ENCODE measurements around the gene DYNC1H1. TPM values are rescaled to one million over a fixed set of nuclear protein-coding genes. Genes with fewer than 3 reads are reported as not detected.
A peak's percentile ranks its signal among the peaks of the same experiment; 100 is the strongest.

The DYNC1H1 gene
- total RNA-seq, 2 experiments from 2014 or later, result 209 to 291 TPM

- peaks cover 8% of the 10 kb centered on the region for H3K4me1 ChIP-seq (ENCODE audit: insufficient read depth, low read length, poor library complexity, severe bottlenecking)
- peaks cover 33% of the 10 kb centered on the region for H3K79me2 ChIP-seq (ENCODE audit: insufficient read depth, low read depth, low read length)
- H3K36me3 ChIP-seq (ENCODE audit: insufficient read depth, low read length), result peaks cover 75% of the 10 kb centered on the region
- intact Hi-C loops (cut with micrococcal nuclease; ENCODE audit: unreplicated experiment), result no loop called here
- H3K27ac ChIP-seq (ENCODE audit: low read depth, low read length, poor library complexity, severe bottlenecking), result no peak overlapping the region
- no peak overlapping the region for H3K4me3 ChIP-seq (ENCODE audit: low read depth, low read length, poor library complexity, severe bottlenecking)
- no peak overlapping the region for H2AFZ ChIP-seq (ENCODE audit: low read length)
- POLR2A ChIA-PET, result interaction anchor here (0.6 to 0.9 kb wide), 3 partner anchors 12 to 35 kb away, joined by 4 to 5 read pairs (median 4); no protein-coding TSS in a partner anchor
- no peak for TF ChIP-seq EZH2phosphoT487 (IDR thresholded peaks at IDR 0.05; ENCODE audit: borderline replicate concordance, low read depth, low read length)
- TF ChIP-seq CTCF (conservative IDR thresholded peaks at IDR 0.05; ENCODE audit: low read length), result no peak
- peaks cover 8% of the 10 kb centered on the region for H4K20me1 ChIP-seq (ENCODE audit: insufficient read depth, low read length)
- DNase-seq (ENCODE audit: low spot score), result no peak
- no peaks in the 10 kb centered on the region for H3K9me2 ChIP-seq (ENCODE audit: insufficient read depth, low read length)
- BruUV-seq (replicated peaks), result no TSS peak
- CTCF ChIA-PET (ENCODE audit: unreplicated experiment), result no interaction called here
- H3K4me2 ChIP-seq (ENCODE audit: low read length), result no peak overlapping the region
- no peaks in the 10 kb centered on the region for H3K9me3 ChIP-seq (ENCODE audit: low read length)
These were observed 13.1 kb downstream of the DYNC1H1 start for GRCh38 chr14:101977311-101978071.

GRCh38 chr14:101979666-101980065 is 15.3 kb downstream of the DYNC1H1 start:
- BruUV-seq (replicated peaks), result TSS peak; percentile 66
- Histone ChIP-seq H3K27ac (ENCODE audit: low read depth, low read length, poor library complexity, severe bottlenecking) (no peak overlapping the region), H3K9me3 (ENCODE audit: low read length) (no peaks in the 10 kb centered on the region), H3K36me3 (ENCODE audit: insufficient read depth, low read length) (peaks cover 88% of the 10 kb centered on the region), H3K4me2 (ENCODE audit: low read length) (no peak overlapping the region), H3K4me3 (ENCODE audit: low read depth, low read length, poor library complexity, severe bottlenecking) (no peak overlapping the region), H3K9me2 (ENCODE audit: insufficient read depth, low read length) (no peaks in the 10 kb centered on the region), H2AFZ (ENCODE audit: low read length) (no peak overlapping the region), H4K20me1 (ENCODE audit: insufficient read depth, low read length) (peaks cover 5% of the 10 kb centered on the region), H3K79me2 (ENCODE audit: insufficient read depth, low read depth, low read length) (peaks cover 11% of the 10 kb centered on the region; the same call in 1 of the 2 replicates), H3K4me1 (ENCODE audit: insufficient read depth, low read length, poor library complexity, severe bottlenecking) (peaks cover 8% of the 10 kb centered on the region)
- no peak for TF ChIP-seq CTCF (conservative IDR thresholded peaks at IDR 0.05; ENCODE audit: low read length)
- TF ChIP-seq EZH2phosphoT487 (IDR thresholded peaks at IDR 0.05; ENCODE audit: borderline replicate concordance, low read depth, low read length), result no peak
- intact Hi-C loops (cut with micrococcal nuclease; ENCODE audit: unreplicated experiment), result loop anchor here (1.0 kb wide), 1 partner anchor 15 kb away; the partner anchor contains the start of gene DYNC1H1
- ChIA-PET CTCF (ENCODE audit: unreplicated experiment) (no interaction called here), POLR2A (interaction anchor here (1.4 kb wide), 1 partner anchor 14 kb away, joined by 5 read pairs; no protein-coding TSS in a partner anchor)
- DNase-seq (ENCODE audit: low spot score), result no peak

GRCh38 chr14:101980251-101980650 is 15.9 kb downstream of the DYNC1H1 start:
- POLR2A ChIA-PET, result no interaction called here
- BruUV-seq (replicated peaks), result no TSS peak
- no peaks in the 10 kb centered on the region for H3K9me3 ChIP-seq (ENCODE audit: low read length)
- H4K20me1 ChIP-seq (ENCODE audit: insufficient read depth, low read length), result peaks cover 5% of the 10 kb centered on the region
- peaks cover 8% of the 10 kb centered on the region for H3K4me1 ChIP-seq (ENCODE audit: insufficient read depth, low read length, poor library complexity, severe bottlenecking)
- H2AFZ ChIP-seq (ENCODE audit: low read length), result no peak overlapping the region
- H3K9me2 ChIP-seq (ENCODE audit: insufficient read depth, low read length), result no peaks in the 10 kb centered on the region
- no peak overlapping the region for H3K4me2 ChIP-seq (ENCODE audit: low read length)
- DNase-seq (ENCODE audit: low spot score), result no peak
- H3K36me3 ChIP-seq (ENCODE audit: insufficient read depth, low read length), result peaks cover 89% of the 10 kb centered on the region
- H3K27ac ChIP-seq (ENCODE audit: low read depth, low read length, poor library complexity, severe bottlenecking), result no peak overlapping the region
- H3K4me3 ChIP-seq (ENCODE audit: low read depth, low read length, poor library complexity, severe bottlenecking), result no peak overlapping the region
- intact Hi-C loops (cut with micrococcal nuclease; ENCODE audit: unreplicated experiment), result loop anchor here (1.0 kb wide), 1 partner anchor 16 kb away; the partner anchor contains the start of gene DYNC1H1
- H3K79me2 ChIP-seq (ENCODE audit: insufficient read depth, low read depth, low read length), result peaks cover 5% of the 10 kb centered on the region; the same call in 1 of the 2 replicates
- CTCF ChIA-PET (ENCODE audit: unreplicated experiment), result no interaction called here
- TF ChIP-seq EZH2phosphoT487 (IDR thresholded peaks at IDR 0.05; ENCODE audit: borderline replicate concordance, low read depth, low read length) (no peak), CTCF (conservative IDR thresholded peaks at IDR 0.05; ENCODE audit: low read length) (no peak)

Measured in OCI-LY7 (cell line).